ENCODE data around the gene FAM135A. TPM values are rescaled to one million over a fixed set of nuclear protein-coding genes. Genes with fewer than 3 reads are reported as not detected.
A peak's percentile ranks its signal among the peaks of the same experiment; 100 is the strongest.

The FAM135A gene
- polyA plus RNA-seq, 2 of the 4 experiments (the other 2 are of a cell fraction) = 11.3 to 33.6 TPM

DNA sequence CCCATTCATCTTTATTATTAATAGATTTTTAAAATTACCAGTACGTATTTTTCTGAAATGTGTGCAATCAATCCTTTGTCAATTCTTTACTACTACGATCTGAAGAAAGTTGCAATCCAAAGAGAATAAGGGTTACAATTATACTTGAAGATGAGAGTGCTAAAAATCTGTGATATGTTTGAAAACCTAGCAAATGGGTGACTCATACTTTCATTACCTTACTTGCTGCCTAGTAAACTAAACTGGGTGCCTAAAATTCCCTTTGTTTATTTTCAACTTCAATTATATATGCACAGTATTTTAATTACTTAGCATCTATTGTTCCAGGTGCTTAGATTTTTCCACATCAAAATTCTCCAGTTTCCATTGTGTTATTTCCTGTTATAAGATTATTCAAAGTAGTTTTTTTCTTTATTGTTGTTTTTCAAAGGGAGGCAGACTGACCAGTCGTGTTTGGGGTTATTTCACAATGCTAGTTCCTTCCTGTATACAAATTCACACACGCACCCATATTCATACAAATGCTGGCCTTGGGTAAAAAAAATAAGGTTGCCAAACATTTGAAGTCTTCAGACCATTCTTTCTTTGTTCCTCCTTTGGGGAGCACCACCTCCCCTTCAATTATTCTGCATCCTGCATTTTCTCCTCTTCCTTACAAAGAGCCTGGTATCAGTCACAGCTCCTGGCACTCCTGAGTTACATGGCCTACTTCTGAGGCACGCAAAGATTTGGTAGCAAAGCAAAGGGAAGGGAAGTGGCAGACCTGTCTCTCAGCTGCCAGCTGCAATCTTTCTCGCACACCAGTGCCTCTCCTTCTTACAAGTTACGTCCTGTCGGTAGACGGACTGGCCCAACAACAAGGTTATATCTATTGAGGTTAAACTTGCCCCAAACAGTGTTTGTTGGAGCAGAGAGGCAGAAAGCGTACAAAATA, 16.2 kb upstream of the FAM135A start:
- CTCF ChIA-PET = no interaction called here
- TF ChIP-seq CEBPB (IDR thresholded peaks at IDR 0.05) (peak in 1 of 2 experiments; percentile 8; a peak in 1 of 4 replicates), FOSL2 (IDR thresholded peaks at IDR 0.05) (no peak), FOSL2 (CRISPR knock-in tag; IDR thresholded peaks at IDR 0.05) (peak; percentile 66)
- TF ChIP-seq, protein P1, sequence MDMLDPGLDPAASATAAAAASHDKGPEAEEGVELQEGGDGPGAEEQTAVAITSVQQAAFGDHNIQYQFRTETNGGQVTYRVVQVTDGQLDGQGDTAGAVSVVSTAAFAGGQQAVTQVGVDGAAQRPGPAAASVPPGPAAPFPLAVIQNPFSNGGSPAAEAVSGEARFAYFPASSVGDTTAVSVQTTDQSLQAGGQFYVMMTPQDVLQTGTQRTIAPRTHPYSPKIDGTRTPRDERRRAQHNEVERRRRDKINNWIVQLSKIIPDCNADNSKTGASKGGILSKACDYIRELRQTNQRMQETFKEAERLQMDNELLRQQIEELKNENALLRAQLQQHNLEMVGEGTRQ (IDR thresholded peaks at IDR 0.05) = no peak

DNA sequence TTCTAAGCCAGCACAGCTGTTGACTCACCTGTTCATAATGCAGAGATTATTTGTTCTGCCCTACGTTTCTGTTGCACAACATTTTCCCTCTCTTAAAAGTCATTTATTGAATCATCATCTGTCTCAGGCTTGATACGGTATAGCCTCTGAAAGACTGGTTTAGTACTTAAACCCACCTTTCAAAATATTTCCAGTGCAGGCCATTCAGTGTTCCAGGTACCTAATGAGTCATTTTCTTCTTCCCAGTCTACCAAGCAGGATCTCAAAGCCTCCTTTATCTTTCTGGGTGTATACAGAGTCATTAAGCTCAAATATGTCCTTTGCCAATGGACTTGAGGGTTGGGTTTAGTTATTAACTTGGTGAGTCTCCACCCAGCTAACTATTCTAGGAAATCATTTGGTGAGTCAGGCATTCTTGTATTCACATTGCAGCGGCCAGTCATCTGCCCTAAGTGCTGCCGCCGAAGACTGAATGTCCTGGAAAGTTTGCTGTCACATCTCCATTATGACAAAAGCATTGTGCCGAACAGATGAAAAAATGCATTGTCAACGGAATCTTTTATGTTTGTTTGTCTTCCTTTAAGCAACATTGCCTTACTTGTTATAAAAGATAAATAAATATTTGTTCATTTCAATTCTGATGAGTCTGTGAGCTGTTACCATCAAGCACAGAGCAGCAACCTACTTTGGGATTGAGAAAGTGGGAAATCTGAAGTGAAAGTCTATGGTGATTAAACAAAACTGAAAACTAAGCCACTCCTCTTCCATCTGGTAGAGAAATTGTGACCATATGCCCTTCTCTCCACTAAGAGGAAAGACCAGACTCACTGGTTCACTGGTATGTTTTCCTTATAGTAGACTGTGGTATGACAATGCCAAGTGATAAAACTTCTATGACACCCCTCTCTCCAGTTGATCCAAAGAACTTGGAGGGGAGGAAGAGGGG, 14.3 kb upstream of the FAM135A start:
- H3K9me3 ChIP-seq = no peaks in the 10 kb centered on the region
- H3K4me1 ChIP-seq = peaks cover 47% of the 10 kb centered on the region
- whole genome bisulfite sequencing (ENCODE audit: missing lambda C conversion rate) = 1% methylated on average over 7 of the region's 7 CpGs
- DNase-seq (ENCODE audit: low read depth in 1 of 2, low spot score in 1 of 2) (peak; percentile 68 to 92), FAIRE-seq (no peak), ATAC-seq (peak; percentile 97 to 98)
- H3K27ac ChIP-seq = peak overlapping the region; percentile 93
- TF ChIP-seq MAX (IDR thresholded peaks at IDR 0.05) (peak; percentile 70), JUNB (IDR thresholded peaks at IDR 0.05) (peak; percentile 80; the same call in 1 of the 2 replicates), CEBPB (IDR thresholded peaks at IDR 0.05) (peak; percentile 87 to 96), FOSL2 (IDR thresholded peaks at IDR 0.05) (peak; percentile 61), FOSL2 (CRISPR knock-in tag; IDR thresholded peaks at IDR 0.05) (peak; percentile 85), ESRRA (IDR thresholded peaks at IDR 0.05; ENCODE audit: borderline replicate concordance, low read length) (no peak), EP300 (IDR thresholded peaks at IDR 0.05) (peak in 1 of 2 experiments; percentile 51; a peak in 2 of 5 replicates), ZSCAN20 (CRISPR knock-in tag; IDR thresholded peaks at IDR 0.05) (no peak), RFX5 (IDR thresholded peaks at IDR 0.05) (no peak), GATA3 (IDR thresholded peaks at IDR 0.05; ENCODE audit: borderline replicate concordance) (peak; percentile 61; the same call in 1 of the 2 replicates), JUN (IDR thresholded peaks at IDR 0.05) (peak; percentile 49 to 79; a peak in 3 of 5 replicates), MAFK (IDR thresholded peaks at IDR 0.05; ENCODE audit: partially characterized antibody) (peak; percentile 89), RAD21 (conservative IDR thresholded peaks at IDR 0.05 in 1 of 2, IDR thresholded peaks at IDR 0.05 in 1 of 2) (0 out of 5 replicates have a peak, but pooled peaks of 1 of the 2 experiments have one; percentile 23), BCL3 (IDR thresholded peaks at IDR 0.05) (no peak; the same call in 2 of the 3 replicates), POLR2A (IDR thresholded peaks at IDR 0.05; ENCODE audit: low read length) (no peak), ZFP36 (IDR thresholded peaks at IDR 0.05; ENCODE audit: borderline replicate concordance, partially characterized antibody) (no peak)
- TF ChIP-seq, protein P2, sequence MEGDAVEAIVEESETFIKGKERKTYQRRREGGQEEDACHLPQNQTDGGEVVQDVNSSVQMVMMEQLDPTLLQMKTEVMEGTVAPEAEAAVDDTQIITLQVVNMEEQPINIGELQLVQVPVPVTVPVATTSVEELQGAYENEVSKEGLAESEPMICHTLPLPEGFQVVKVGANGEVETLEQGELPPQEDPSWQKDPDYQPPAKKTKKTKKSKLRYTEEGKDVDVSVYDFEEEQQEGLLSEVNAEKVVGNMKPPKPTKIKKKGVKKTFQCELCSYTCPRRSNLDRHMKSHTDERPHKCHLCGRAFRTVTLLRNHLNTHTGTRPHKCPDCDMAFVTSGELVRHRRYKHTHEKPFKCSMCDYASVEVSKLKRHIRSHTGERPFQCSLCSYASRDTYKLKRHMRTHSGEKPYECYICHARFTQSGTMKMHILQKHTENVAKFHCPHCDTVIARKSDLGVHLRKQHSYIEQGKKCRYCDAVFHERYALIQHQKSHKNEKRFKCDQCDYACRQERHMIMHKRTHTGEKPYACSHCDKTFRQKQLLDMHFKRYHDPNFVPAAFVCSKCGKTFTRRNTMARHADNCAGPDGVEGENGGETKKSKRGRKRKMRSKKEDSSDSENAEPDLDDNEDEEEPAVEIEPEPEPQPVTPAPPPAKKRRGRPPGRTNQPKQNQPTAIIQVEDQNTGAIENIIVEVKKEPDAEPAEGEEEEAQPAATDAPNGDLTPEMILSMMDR (IDR thresholded peaks at IDR 0.05) = no peak
- TF ChIP-seq, protein P3, sequence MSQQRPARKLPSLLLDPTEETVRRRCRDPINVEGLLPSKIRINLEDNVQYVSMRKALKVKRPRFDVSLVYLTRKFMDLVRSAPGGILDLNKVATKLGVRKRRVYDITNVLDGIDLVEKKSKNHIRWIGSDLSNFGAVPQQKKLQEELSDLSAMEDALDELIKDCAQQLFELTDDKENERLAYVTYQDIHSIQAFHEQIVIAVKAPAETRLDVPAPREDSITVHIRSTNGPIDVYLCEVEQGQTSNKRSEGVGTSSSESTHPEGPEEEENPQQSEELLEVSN (IDR thresholded peaks at IDR 0.05; ENCODE audit: borderline replicate concordance, low read depth) = no peak; the same call in 1 of the 2 replicates
- H3K4me3 ChIP-seq = peak overlapping the region; percentile 38
- ChIA-PET CTCF (interaction anchor here (1.0 to 1.3 kb wide), 4 partner anchors 14 to 34 kb away, joined by 3 to 7 read pairs (median 3); partner anchors contain the start of gene FAM135A), POLR2A (interaction anchor here (1.1 to 4.4 kb wide), 3 partner anchors 10 to 28 kb away, joined by 5 to 59 read pairs (median 6); partner anchors contain the start of gene FAM135A)
- peak overlapping the region; percentile 97 for H3K4me2 ChIP-seq

More for the DNA sequence above, 16.2 kb upstream of the FAM135A start:
- H3K9me3 ChIP-seq = no peaks in the 10 kb centered on the region
- POLR2A ChIA-PET = interaction anchor here (4.4 kb wide), 1 partner anchor 16 kb away, joined by 59 read pairs; the partner anchor contains the start of gene FAM135A
- H3K27ac ChIP-seq = peak overlapping the region; percentile 88 to 93
- no peak overlapping the region for H3K4me3 ChIP-seq
- peaks cover 47% of the 10 kb centered on the region for H3K4me1 ChIP-seq
- FAIRE-seq = no peak
- H3K4me2 ChIP-seq = peak overlapping the region; percentile 97
- DNase-seq (ENCODE audit: low read depth in 1 of 2, low spot score in 1 of 2) = no peak
- 70% methylated on average over 10 of the region's 10 CpGs for WGBS (ENCODE audit: missing lambda C conversion rate)
- ATAC-seq = no peak
